GM19397 (cell line): ENCODE measurements around the gene ABHD17A.

Source experiments
- ATAC-seq: cut with Tn5 transposase; IDR thresholded peaks from one replicate; pipeline ENCODE4 v1.9.1; 2021; ENCODE audit warnings: mild to moderate bottlenecking, moderate library complexity; ENCODE audit not compliant: unreplicated experiment

Gene ABHD17A

DNA sequence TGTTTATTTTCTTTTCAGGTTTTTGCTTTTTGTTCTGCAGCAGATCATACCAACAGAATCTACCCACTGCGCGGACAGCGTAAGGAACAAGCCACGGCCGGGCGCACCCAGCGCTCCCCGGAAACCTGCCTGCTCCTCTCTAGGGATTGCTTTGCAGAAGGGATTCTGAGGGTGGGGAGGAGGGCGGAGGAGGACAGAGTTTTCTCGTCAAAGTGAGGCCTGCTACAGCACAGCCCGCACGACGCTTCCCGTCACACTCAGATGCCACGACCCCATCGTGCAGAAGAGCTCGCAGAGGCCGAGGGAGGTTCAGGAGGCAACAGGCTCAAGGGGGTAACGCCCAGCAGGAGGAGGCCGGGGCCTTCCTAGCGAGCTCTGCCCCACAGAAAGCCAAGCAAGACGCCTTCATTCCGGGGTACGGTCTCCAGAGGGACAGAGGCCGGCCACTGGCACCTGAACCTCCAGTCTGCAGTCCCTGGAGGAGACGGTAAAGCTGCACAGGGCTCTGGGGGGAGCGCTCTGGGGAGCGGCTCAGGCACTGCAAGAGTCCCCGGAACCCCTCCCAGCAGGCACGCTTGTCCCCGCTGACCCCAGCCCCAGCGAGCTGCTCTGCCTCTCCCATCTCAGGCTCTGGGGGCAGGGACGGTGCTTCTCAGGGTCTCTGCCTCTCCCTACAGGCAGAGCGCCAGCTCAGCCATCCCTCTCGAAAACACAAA, 43.9 kb downstream of the ABHD17A start:
- ATAC-seq: no peak

DNA sequence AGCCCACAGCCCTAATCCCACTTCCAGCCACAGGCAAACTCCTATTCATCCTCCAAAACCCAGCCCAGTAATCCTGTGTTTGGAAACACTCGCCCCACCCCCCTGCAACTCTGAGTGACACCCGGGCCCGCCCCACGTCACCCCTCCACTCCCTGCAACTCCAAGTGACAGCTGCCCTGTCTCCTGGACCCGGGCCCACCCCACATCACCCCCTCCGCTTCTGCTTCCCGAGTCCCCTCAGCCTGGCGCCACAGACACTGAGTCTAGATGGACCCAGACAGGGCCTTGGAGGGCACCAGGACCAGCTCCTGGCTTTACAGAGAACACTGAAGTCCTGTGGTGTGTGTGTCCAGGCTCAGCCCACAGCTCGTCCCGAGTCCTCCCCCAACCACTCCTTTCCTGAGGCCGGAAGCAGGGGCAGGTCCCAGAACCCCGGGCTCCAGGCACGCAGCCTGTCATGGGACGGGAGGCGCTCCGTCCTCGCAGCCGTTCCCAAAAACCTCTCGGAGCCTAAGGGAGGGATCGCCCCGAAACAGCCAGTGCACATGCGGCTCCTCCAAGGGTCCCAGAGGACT, 44.7 kb downstream of the ABHD17A start:
- ATAC-seq: no peak

DNA sequence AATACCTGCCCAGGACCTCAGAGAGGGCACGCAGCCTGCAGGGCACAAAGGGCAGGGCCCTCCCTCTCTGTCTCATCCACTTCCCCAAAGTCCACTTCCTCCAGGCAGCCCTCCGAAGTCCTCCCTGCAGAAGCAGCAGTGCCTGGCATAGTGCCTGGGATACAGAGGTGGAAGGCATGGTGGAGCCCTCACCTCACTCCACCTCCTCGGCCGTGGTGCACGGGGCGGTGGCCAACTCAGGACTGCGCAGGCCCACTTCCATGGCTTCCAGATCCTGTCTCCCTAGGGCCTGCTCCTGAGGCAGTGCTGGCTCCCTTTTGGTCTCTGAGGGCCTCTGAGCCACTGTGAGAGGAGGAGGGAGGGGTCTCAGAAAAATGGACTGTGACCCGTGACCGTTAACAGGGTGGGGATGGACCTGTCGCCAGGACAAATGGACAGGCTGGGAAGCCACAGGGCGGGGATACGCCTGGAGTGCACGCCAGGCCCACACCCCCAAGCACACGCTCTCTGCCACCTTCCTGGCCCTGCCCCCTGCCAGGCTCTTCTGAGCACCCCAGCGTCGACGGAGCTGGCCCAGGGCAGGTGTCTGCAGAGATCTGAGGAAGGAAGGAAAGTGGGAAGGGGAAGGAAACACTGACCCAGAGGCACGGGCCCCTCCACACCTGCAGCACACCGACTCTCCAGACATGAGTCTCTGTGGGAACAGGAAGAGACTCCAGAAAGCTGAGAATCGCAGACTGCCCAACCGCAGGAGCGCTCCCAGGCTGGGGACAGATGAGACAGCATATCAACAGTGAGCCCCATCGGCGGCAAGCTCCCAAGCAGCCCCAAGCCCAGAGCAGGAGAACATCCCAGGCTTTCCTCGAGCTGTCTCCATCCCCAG, 45.4 kb downstream of the ABHD17A start:
- no peak for ATAC-seq

DNA sequence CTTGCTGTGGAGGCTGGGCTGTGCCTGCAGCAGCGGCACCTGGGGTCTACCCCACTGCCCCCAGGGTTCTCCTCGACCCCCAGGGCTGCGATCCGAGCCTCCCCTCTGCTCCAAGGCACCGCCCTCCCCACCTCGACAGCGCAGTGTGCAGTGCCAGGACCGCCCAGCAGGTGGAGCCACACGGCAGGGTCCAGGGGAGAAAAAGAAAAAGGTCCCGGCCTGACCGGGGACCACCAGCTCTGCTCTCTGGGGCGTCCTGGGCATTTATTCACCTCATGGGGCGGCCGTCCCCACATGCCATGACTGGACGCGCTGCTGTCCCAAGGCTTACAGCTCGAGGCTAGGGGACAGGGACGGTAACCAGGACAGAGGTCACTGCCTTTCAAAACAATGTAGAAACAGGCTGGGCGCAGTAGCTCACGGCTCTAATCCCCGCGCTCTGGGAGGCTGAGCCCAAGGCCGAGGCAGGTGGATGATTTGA, 47.6 kb downstream of the ABHD17A start:
- no peak for ATAC-seq

DNA sequence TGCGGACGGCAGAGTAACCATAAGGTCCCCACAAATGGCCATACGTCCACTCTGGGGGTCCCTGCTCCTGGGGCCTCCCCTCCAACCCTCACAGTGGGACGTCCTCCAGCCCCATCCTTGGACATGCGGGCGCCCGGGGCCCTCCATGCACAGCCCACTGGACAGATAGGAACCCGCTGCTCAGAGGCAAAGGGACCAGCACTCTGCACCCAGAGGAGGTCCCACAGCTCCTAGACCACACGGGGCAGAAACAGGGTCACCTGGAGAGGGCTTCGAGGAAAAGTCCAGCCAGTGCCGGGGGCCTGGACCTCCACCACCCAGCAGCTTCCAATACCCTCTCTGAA, 48.1 kb downstream of the ABHD17A start:
- ATAC-seq: no peak

DNA sequence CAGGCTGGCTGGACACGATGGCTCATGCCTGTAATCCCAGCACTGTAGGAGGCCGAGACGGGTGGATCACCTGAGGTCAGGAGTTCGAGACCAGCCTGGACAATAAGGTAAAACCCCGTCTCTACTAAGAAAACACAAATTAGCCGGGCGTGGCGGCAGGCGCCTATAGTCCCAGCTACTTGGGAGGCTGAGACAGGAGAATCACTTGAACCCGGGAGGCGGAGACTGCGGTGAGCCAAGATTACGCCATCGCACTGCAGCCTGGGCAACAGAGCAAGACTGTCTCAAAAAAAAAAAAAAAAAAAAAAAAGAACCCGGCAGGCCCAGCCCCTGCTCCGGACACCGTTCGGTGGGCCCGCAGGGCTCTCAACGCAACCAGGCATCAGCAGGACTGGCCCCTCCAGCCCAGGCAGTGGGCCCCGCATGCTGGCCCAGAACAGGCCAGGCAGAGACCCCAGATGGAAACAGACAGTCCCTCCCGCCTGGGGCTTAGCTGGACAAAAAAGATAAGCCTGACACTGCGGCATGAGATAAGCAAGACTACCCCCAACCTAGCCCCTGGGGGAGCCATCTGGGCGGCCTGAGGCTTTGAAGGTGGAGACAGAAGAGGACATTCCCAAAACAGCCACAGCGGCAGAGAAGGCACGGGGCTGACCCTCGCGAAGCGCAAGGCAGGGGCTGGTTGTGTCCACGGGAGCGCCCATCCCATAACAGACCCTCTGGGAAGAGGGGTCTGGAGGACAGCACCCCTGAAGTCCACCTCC, 48.7 kb downstream of the ABHD17A start:
- ATAC-seq: no peak

DNA sequence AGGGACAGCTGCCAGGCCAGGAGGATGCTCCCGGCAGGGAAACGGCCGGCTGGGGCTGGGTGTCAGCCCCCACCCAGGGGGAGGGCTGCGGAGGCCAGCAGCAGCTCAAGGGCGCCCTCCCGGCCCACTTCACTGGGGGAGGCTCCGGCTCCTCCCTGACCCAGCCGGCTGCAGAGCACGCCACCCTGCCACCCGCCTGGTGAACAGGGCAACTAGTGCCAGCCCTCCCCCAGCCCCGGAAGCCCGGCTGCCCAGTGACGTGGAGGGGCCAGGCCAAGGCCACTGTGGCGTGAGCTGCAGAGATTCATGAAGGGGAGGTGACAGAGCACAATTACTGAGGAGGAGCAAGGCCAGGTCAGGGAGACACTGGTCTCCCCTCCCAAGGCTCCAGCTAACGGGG, 51.8 kb downstream of the ABHD17A start:
- no peak for ATAC-seq

DNA sequence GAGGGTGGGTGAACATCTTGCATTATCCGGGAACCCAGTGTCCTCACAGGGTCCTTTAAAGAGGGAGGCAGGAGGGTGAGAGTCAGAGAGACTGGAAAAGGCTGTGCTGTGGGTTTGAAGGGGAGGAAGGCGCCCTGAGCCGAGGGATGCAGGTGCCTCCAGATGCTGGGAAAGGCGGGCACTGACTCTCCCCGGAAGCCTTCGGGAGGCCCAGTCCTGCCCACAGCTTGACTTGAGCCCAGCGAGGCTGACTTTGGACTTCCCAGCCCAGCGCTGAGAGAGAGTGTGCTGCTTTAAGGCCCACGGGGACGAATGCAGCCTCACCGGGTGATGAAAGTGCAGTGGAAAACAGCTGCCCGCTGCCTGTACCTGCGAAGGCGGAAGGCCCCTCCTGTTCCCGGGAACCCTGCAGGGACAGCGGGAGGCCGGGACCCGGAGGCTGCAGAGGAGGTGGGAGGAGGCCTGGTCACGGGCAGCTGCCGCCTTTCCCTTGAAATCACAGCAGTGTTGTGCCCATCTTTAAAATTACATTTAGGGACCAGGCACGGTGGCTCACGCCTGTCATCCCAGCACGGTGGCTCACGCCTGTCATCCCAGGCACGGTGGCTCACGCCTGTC, 53.1 kb downstream of the ABHD17A start:
- no peak for ATAC-seq

DNA sequence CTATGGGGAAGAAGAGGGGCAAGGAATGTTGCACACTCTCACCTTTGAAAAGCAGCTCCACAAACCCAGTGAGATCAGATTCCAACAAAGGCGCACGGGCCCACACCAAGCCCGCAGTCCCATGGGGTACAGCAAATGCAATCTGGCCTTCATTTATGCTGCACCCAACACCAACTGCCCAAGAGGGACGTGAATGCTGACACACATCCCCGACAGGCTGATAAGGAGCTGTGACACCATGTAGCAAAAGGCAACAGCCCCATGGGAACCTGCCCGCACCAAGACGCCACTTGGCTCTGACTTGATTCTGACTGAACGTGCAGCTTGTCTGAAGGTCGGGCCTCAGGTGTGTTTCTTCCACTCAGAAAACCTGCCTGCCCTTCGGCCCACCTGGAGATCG, 54.3 kb downstream of the ABHD17A start:
- ATAC-seq: no peak

DNA sequence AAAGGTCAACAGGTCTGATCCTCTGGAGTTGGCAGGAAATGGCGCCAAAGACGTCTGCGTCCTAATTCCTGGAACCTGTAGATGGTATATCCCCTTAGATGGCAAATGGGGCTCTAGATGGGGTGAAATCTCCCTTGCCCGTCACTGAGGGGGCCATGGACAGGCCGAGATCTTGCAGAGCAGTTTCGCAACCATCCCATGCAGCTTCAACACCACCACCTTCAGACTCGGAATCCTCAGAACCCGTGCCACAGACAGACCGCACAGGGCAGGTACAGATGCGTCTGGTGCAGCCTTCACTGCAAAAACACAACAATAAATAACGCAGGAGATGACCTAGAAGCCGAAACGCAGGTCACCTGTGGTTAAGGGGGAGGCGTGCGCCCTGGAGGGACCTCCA, 54.7 kb downstream of the ABHD17A start:
- ATAC-seq: no peak

DNA sequence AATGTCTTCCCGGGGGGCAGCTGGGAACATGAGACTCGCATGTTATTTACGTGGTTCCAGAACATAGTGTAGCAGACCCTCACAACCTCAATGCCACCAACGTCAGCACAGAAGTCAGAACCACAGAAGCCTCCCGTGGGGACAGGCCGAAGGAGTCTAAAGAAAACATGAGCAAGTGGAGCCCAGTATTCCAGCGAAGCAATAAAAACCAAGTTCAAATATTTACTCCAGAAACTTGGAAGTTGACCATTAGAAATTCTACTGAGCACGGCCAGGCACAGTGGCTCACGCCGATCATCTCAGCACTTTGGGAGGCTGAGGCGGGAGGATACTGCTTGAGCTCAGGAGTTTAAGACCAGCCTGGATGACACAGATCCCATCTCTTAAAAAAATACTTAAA, 55.3 kb downstream of the ABHD17A start:
- no peak for ATAC-seq

DNA sequence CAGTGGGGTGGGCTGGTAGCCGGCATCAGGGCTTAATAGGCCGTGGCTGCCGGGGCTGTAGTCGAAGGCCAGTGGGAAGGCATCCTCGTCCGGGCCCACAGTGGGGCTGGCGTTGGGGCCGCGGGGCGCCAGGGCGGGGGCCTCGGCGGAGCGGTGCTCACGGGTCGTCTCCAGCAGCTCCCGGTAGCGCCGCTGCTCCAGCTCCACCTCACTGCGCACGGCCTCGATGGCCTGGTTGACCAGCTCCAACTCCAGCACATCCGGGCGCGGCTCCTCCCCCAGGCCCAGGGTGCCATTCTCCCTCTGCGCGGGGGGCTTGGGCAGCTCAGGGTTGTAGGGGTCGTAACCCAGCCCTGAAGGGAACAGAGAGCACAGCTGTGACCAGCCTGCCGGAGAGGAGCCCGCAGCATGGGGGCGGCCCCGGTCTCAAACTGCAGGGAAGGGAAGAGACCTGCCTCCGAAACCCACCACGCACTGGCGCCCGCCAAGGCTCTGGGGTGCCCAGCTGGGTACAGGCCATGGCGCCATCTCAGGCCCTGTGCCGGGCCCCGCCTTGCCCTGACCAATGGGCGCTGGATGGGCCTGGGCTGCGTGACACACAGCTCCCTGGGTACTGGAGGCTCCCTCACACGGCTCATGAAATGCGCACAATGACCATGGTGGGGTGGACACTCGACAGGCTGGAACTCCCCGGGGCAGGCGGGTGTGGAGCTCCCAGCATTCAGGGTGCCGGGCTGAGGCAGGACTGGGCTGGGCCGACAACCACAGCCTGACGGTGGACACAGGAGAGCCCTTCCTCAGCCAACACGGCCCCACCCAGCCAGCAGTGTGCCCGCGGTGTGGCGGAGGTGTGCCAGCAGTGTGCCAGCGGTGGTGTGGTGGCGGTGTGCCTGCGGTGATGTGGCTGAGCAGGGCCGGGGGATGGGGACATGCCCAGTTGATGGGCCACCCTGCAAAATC, 56.7 kb downstream of the ABHD17A start:
- no peak for ATAC-seq

DNA sequence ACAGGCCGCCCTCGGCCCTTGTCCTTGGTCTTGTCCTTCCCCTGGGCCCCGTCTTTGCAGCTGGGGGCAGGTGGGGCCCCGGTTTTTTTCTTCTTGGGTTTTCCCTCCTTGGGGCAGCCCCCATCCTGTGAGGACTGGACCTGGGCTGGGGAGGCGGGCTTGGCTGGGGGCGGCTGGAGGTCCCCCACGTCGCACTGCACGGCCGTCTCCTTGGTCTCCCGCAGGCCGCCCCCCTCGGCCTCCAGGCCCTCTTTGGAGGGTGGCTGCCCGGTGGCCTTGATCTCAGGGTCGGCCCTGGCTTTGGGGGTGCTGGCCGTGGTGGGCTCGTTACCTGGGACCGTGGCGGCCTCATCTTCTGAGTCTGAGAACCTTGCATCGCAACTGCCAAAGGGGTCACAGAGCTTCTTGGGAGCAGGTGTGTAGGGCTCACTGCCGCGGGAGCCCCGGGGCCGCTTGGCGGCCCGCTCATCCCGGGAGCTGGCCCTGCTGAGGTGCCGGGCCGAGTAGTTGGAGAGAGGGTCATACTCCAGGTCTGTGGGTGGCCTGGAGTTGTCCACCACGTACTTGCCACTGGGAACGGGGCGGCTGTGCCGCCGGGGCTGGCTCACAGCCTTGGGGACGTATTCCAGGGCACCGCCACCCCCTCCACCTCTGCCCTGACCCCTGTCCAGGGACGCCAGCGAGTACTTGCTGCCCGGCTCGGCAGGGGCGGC, 57.6 kb downstream of the ABHD17A start:
- no peak for ATAC-seq
